Stimulated activated CD8-positive, alpha-beta memory T cell treated with anti-CD3 and anti-CD28 coated beads, Interleukin-15, amount 100 ng/mL, for 1 hour (primary cell): Measurements from ENCODE around the gene KRTAP4-12.
"Not testable (repeated sequence)": the region's sequence is repeated elsewhere in the genome, so short reads cannot be mapped to it uniquely, and the experiment has no call there.

Experiments used
- DNase-seq: peaks from one replicate; pipeline ENCODE4 v3.0.0-alpha.2; 2020; ENCODE audit warnings: low read depth

The KRTAP4-12 gene

GRCh38 chr17:41123991-41124371 lies at the start of gene KRTAP4-12:
Gene KRTAP4-12 (minus strand): TSS chr17:41124182. CDS start chr17:41124122, 60 bp downstream.
- not testable (repeated sequence) for DNase-seq

- no peak for DNase-seq
Observed at GRCh38 chr17:41171886-41172285, 47.9 kb upstream of the KRTAP4-12 start.

DNA sequence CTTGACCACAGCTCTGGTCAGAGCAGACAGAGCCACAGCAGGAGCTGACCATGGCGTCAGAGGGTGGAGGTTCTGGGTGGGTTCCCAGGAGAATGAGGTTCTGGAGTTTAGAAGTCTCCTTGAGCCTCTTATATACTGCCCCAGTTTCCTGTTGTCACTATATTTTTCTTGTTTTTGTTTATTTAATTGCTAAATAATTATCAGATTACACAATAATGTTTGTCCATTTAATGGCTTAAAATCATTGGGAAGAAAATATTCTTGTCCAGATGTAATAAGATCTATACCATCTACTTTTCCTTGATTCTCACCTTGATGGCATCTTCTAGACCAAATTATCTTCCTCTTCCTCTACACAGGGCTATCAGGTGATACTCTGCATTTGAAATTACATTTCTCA lies 44.1 kb upstream of the KRTAP4-12 start, which contains the start of gene KRTAP4-3:
Gene KRTAP4-3, minus strand, starts transcription at position 101 of the 400 bp plus-strand sequence. Its CDS starts 49 bp downstream, at position 52.
- DNase-seq = no peak

GRCh38 chr17:41167561-41167960 lies 43.6 kb upstream of the KRTAP4-12 start:
- no peak for DNase-seq

DNA sequence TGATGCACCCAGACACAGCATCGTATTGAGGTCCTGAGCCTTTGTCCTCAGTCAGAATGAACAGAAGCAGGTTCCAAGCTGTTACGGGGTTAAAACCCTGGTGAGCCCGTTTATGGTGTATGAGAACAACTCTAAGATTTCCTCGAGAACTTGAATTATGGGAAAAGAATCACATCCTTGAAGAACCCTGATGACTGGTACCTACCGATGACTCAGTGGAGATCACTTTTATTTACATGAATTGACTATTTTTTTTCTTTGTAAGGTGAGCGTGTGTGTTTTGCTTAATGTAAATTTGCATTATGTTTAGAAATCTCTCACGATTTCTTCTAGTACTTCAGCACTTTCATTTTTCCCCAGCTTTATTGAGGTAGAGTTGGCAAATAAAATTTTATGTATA lies 39.8 kb upstream of the KRTAP4-12 start:
- DNase-seq = no peak

DNA sequence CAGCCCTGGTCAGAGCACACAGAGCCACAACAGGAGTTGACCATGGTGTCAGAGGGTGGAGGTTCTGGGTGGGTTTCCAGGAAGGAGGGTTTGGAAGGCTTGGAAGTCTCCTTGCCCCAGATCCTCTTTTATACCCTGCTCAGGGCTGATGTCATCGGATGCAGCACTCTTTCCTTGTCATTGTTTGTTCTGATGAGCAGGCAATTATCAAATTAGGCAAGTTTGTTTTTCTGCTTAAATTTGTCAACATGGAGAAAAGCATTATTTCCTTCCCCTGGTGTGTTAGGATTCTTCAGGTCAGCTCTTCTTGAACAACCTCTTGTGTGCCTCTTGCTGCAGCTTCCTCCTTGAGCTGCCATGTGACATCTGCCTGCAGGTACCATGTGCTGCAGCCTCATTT lies 36.7 kb upstream of the KRTAP4-12 start, which contains the start of gene KRTAP4-4:
Gene KRTAP4-4, minus strand, starts transcription at position 101 of the 400 bp plus-strand sequence. Its CDS starts 57 bp downstream, at position 44.
- no peak for DNase-seq

DNA sequence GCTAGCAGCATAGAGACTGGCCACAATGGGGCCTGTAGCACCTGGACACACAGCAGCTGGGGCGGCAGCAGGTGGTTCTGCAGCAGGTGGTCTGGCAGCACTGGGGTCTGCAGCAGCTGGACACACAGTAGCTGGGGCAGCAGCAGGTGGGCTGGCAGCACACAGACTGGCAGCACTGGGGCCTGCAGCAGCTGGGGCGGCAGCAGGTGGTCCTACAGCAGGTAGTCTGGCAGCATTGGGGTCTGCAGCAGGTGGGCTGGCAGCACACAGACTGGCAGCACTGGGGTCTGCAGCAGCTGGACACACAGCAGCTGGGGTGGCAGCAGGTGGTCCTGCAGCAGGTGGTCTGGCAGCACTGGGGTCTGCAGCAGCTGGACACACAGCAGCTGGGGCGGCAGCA lies 36.2 kb upstream of the KRTAP4-12 start:
- not testable (repeated sequence) for DNase-seq

GRCh38 chr17:41153856-41154255 lies 29.9 kb upstream of the KRTAP4-12 start:
- DNase-seq = no peak

DNA sequence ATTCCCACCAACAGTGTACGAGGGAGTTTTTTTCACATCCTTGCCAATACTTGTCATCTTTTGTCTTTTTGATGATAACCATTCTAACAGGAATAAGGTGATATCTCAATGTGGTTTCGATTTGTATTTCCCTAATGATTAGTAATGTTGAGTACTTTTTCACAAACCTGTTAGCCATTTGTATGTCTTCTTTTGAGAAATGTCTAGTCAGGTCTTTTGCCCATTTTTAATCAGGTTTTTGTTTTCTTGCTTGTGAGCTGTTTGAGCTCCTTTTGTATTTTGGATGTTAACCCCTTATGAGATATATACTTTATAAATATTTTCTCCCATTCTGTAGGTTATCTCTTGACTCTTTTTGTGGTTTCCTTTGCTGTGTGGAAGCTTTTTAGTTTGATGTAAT lies 27.5 kb upstream of the KRTAP4-12 start:
- no peak for DNase-seq

GRCh38 chr17:41150026-41150425 lies 26.0 kb upstream of the KRTAP4-12 start:
- DNase-seq = no peak

DNA sequence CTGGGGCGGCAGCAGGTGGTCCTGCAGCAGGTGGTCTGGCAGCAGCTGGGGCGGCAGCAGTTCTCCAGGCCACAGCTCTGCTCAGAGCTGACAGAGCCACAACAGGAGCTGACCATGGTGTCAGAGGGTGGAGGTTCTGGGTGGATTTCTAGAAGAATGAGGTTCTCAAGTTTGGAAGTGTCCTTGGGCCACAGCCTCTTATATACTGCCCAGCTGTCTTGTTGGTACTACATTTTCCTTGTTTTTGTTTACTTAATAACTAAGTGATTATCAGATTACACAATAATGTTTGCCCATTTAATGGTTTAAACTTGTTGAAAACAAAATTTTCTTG lies 25.6 kb upstream of the KRTAP4-12 start, which contains the start of gene KRTAP4-5:
Gene KRTAP4-5, minus strand, starts transcription at position 174 of the 334 bp plus-strand sequence. Its CDS starts 58 bp downstream, at position 116.
- no peak for DNase-seq

DNA sequence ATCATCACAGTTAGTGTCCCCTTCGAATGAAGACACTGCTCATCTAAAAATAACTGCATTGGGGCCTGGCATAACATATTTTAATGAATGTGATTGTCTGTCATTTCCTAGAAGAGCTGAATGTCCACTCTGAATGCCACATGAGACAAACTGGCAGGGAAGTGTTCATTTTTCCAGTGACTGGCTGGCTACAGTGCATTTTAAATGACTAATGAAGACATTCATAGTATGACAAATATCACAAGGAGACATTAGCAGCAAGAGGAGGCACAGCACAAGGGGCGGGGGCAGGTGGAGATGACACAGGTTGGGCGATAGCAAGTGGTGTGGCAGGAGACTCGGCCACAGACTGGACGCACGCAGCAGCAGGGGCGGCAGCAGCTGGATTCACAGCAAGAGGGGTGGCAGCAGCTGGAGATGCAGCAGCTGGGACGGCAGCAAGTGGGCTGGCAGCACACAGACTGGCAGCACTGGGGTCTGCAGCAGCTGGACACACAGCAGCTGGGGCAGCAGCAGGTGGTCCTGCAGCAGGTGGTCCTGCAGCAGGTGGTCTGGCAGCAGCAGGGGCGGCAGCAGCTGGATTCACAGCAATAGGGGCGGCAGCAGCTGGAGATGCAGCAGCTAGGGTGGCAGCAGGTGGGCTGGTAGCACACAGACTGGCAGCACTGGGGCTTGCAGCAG lies 25.1 kb upstream of the KRTAP4-12 start:
- not testable (repeated sequence) for DNase-seq

DNA sequence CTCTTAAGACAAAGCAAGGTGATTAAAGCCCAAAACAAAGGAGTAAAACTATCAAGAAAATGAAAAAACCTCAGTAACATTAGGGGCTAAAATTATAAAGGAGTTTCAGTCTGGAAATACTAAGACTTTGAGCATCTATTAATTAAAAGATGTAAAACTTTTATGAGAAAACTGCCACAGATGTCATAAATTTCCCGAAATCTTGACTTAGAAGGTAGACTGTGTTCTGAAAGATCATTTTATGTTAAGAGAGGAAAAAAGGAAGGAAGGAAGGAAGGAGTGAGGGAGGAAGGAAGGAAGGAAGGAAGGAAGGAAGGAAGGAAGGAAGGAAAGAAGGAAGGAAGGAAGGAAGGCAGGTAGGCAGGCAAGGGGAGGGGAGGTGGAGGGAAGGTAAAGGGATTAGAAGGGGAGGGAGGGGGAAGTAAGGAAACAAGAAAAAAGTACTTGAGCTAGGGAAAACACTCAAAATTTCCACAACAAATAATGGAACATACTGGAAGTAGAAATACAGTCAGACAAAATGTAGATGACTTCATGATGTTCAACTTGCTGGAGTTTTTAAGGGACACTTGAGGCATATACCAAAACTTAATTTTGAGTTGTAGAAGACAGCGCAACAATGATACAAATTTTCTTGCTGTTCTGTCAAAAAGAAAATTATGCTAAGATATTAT lies 23.7 kb upstream of the KRTAP4-12 start:
- DNase-seq = no peak

DNA sequence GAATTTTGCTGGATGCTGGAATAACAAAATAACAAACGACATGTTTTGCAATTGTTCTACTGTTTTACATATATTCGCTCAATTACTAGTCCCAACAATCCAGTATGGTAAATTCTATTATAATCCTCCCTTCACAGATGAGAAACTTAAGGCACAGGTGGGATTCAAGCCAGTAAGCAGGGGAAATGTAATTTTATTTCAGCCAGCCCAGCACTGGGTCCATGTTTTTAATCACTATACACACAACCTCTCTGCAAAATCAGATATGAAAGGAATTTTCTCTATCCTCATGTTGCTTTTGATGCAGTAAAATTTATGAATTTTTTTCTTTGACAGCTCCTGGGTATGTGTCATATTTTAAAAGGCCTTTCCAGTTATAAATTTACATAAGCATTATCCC lies 21.3 kb upstream of the KRTAP4-12 start:
- no peak for DNase-seq

DNA sequence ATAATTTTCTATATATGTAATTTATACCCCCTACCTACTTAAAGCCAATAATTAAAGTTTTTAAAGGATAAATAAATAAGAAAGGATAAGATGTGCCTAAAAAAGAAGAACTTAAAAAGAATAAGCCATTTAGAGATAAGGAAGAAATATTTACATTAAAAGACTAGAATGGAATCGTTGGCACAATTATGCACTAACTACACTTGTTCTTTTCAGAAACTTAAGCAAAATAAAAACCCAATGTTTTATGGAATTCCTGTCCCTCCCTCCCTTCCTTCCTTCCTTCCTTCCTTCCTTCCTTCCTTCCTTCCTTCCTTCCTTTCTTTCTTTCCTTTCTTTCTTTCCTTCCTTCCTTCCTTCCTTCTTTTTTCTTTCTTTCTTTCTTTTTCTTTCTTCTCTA lies 20.9 kb upstream of the KRTAP4-12 start:
- no peak for DNase-seq

GRCh38 chr17:41141361-41141760 lies 17.4 kb upstream of the KRTAP4-12 start:
- DNase-seq = no peak

GRCh38 chr17:41140360-41141131 lies 16.6 kb upstream of the KRTAP4-12 start, which contains the start of gene KRTAP4-6:
Gene KRTAP4-6 (minus strand): TSS chr17:41140544. CDS start chr17:41140487, 57 bp downstream.
- no peak for DNase-seq

GRCh38 chr17:41139865-41140264 lies 15.9 kb upstream of the KRTAP4-12 start:
- DNase-seq = not testable (repeated sequence)

GRCh38 chr17:41133880-41134735 lies 10.1 kb upstream of the KRTAP4-12 start:
- DNase-seq = no peak

- no peak for DNase-seq
Observed at GRCh38 chr17:41131979-41132378, 8.0 kb upstream of the KRTAP4-12 start.

DNA sequence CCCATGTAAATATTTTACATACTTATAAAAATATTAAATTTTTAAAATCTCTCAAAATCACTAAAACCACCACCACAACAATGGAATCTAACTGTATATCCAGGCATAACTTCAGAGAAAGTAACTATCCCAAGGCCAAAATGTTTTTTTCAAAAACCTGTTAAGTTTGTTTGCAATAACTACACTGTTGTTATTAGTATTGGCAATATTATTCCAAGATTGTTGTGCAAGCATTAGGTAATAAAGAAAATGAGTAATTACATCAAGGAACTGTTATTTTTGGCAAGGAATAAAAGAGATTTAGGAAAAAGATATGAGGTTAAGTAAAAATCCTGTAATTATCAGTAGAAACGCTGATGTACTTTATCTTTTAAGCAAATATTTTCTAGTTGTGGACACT lies 3.4 kb upstream of the KRTAP4-12 start:
- no peak for DNase-seq

DNA sequence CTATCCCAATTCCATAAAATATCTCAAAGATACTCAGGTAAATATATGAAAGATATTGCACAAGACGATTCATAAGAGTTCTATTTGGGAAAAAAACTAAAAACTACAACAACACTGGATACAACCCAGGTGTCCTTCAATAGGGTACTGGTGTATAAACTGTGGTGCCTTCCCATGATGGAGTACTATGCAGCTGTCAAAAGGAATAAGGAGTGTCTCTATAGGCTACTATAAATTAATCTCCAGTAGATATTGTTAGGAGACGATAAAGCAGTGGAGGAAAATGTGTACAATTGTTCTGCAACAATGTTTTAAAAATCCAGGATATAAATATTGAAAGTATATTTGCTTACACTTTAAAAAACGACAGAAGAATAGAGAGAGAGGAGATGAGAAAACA lies 2.4 kb upstream of the KRTAP4-12 start:
- DNase-seq = no peak
